Measurements from ENCODE around the gene IFI35. TPM values are rescaled to one million over a fixed set of nuclear protein-coding genes. Genes with fewer than 3 reads are reported as not detected.
"Not testable (repeated sequence)": the region's sequence is repeated elsewhere in the genome, so short reads cannot be mapped to it uniquely, and the experiment has no call there.

The IFI35 gene
- polyA plus RNA-seq, 3 donors, result 9.3 to 12.9 (median 11.0) TPM

DNA sequence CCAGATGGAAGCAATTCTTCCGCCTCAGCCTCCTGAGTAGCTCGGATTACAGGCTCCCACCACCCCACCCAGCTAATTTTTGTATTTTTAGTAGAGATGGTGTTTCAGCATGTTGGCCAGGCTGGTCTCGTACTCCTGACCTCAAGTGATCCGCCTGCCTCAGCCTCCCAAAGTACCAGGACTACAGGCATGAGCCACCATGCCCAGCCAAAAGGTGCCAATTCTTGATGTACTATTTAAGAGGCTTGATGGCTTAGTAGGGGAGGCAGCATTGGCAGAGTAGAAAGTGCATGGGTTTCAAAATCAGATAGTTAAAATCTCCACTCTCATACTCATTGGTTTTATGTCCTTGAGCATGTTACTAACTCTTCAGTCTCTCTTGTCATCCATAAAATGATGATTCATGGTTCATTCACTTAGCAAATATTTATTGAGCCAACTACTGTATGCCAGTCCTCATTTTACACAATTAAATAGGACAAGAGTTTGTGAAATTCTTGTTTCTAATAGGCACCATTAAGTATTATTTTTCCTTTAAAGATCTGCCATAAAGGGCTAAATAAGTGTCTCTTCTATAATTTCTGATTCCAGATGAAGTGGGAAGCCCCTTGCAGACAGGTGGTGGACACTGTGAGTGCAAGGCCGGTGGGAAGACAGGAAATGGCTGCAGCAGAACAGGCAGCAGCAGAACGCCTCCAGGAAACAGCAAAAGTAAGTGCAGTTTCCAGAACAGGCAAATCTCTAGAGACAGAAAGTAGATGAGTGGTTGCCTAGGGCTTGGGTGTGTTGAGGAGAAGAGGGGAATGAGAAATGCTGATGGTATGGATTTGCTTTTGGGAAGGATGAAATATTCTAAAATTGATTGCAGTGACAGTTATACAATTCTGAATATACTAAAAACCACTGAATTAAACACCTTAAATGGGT lies 16.6 kb upstream of the IFI35 start:
- no peak for DNase-seq (ENCODE audit: extremely low read depth in 1 of 11, low read depth in 9 of 11, low spot score in 4 of 11)

DNA sequence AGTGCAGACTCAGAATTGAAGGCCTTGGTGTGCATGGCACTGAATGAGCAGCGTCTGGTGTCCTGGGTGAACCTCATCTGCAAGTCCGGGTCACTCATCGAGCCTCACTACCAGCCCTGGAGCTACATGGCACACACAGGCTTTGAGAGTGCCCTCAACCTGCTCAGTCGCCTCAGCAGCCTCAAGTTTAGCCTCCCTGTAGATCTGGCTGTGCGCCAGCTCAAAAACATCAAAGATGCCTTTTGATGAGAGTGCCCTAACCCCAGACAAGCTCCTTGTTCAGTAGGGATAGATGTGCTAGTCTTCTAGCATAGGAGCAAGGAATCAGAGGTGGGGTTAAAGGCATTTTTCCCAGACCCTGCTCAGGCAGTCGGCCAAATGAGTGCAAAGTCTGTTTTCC lies 15.1 kb upstream of the IFI35 start:
- DNase-seq (ENCODE audit: extremely low read depth in 1 of 11, low read depth in 9 of 11, low spot score in 4 of 11), result no peak

DNA sequence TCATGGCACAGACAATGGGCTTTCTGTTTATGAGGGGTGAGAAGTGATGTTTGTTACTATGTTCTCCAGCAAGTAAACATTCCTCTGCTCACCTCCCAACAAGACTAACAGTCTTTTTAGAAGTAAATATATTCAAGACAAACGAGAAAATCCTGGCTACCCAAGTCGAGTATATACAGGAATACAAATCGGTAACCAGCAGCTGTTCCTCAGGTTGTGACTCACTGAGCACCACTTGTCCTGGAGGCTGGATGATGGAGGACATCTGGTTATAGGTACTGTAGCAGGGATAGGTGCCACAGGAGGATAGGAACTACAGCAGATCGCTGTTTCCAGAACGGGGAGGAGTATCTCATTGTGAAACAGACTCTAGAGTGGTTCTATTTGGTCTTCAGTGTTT lies 13.7 kb upstream of the IFI35 start:
- DNase-seq (ENCODE audit: extremely low read depth in 1 of 11, low read depth in 9 of 11, low spot score in 4 of 11), result no peak

DNA sequence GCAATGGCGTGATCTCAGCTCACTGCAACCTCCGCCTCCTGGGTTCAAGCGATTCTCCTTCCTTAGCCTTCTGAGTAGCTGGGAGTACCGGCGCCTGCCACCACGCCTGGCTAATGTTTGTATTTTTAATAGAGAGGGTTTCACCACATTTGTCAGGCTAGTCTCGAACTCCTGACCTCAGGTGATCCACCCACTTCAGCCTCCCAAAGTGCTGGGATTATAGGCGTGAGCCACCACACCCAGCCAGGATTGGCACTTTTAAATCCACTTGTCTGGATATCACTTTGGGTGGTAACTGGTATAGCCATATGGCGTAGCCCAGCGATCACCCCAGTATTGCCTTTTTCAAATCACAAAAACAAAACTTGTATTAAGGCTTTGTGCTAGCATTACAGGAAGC lies 12.7 kb upstream of the IFI35 start:
- DNase-seq (ENCODE audit: extremely low read depth in 1 of 11, low read depth in 9 of 11, low spot score in 4 of 11), result not testable (repeated sequence)

DNA sequence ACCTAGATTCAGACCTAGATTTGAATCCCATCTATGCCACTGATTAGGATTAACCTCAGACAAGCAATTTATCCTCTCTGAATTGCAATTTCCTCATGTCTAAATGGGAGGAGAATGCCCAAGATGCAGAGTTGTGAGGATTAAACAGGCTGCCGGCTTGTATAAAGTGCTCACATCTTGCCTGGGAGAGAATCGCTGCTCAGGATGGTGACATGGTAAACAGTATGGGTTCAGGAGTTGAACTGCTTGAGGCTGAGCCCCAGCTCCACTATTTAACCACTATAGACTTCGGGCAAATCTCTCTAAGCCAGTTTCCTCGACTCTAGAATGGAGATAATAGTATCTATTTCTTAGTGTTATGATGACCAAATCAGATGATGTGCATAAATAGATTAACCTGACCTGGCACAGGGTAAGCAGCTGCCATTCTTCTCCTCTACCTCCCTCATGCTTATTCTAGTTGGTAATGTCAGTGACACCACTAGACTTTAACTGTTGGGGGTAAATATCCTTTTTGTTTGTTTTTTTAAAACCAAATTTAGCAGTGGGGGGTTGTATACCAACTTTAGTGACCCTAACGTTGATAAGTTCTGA lies 9.1 kb upstream of the IFI35 start:
- no peak for DNase-seq (ENCODE audit: extremely low read depth in 1 of 11, low read depth in 9 of 11, low spot score in 4 of 11)

DNA sequence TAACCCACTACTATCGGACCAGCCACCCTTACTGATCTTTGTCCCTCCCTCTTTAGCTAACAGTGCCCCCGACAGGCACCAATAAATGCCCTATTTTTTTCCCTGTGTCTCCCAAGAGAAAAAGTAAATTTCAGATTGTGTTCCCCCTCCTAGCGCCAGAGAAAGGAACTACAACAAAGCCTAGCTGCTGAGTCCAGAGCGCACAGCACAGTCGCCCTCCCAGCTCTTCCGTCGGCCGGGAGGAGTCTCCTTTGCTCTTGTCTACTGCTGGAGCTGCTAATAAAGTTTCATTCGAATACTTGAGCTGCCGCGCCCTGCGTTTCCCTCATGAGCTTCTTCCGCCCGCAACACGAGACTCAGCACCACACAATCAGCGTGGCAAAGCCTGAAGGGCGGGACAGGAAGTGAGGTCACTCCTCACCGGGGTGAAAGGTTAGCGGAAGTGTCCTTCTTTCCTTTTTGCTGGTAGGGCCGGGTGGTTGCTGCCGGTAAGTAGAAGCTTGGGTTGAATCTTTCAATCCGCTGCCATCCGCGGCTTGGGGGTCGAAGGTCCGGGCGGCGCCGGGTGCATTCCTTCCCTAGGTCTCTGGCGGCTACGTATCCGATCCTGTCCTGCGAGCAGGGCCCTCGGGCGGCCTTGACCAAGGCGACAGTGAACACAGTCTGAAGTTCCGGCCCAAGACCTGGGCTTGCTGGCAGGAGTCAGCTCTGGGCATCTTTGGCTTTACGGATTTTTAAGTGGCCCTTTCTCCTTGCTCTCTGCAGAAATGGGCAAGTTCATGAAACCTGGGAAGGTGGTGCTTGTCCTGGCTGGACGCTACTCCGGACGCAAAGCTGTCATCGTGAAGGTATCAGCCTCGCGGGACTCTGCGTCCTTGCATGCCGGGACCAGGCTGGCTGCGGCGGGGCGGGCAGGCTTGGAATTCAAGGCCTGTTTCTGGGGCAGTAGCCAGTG lies 8.3 kb upstream of the IFI35 start, which contains the start of gene RPL27:
Gene RPL27, plus strand, starts transcription at position 436 of the 955 bp plus-strand sequence. Its CDS starts 332 bp downstream, at position 768.
- DNase-seq (ENCODE audit: extremely low read depth in 1 of 11, low read depth in 9 of 11, low spot score in 4 of 11), result peak; percentile 99 to 100 (median 100)

DNA sequence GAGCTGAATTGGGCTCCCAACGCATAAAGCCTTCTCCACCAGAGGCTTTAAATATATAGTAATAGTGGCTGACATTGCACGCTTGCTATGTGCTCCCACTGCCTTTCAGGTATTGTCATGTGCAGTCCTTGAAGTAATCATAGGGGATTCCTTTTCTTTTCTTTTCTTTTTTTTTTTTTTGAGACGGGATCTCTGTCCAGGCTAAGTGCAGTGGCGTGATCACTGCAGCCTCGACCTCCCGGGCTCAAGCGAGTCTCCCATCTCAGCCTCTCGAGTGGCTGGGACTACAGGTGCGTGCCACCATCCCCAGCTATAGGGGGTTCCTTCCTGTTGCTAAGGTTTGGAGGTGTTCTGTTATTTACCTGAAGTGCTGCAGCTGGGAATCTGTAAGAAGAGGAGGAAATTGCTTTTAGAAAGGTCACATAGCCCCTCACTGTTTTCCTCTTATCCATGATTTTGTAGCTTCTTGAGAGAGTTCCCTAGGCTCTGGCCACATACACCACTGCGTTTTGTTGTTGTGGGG lies 7.5 kb upstream of the IFI35 start:
- no peak for DNase-seq (ENCODE audit: extremely low read depth in 1 of 11, low read depth in 9 of 11, low spot score in 4 of 11)

DNA sequence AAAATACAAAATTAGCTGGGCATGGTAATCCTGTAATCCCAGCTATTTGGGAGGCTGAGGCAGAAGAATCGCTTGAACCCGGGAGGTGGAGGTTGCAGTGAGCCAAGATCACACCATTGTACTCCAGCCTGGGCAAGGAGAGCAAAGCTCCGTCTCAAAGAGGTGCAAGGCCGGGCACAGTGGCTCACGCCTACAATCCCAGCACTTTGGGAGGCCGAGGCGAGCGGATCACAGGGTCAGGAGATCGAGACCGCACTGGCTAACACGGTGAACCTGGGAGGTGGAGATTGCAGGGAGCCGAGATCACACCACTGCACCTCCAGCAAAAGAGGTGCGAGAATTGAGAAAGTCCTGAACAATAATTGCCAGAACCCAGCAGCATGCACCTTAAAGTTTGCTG lies 5.7 kb upstream of the IFI35 start:
- DNase-seq (ENCODE audit: extremely low read depth in 1 of 11, low read depth in 9 of 11, low spot score in 4 of 11), result not testable (repeated sequence)

DNA sequence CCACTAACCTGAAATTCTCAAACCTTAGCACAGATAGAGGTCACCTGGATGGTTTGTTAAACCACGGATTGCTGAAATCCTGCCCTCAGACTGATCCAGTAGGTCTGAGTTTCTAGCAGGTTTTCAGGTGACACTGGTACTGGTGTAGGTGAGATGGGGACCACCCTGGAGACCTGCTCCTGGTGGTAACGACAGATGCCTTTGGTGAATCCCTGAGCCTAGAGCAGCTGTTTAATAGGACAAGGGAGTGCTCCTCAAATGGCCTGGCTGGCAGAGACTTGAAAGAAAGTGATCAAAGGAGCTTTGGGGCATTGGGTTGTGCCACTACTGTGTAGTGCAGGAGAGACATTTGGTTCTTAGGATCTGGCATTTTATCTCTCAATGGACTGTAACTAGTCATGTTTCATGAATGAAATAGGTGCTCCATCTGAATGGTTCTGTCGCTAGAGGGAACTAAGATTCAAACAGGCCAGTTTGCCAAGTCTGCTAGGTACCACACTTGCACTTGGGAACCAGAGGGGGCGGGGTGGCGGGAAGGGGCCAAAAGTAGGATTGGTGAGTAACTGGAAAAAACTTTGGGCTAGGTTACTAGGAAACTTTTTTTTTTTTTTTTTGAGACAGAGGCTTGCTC lies 2.9 kb upstream of the IFI35 start:
- no peak for DNase-seq (ENCODE audit: extremely low read depth in 1 of 11, low read depth in 9 of 11, low spot score in 4 of 11)

DNA sequence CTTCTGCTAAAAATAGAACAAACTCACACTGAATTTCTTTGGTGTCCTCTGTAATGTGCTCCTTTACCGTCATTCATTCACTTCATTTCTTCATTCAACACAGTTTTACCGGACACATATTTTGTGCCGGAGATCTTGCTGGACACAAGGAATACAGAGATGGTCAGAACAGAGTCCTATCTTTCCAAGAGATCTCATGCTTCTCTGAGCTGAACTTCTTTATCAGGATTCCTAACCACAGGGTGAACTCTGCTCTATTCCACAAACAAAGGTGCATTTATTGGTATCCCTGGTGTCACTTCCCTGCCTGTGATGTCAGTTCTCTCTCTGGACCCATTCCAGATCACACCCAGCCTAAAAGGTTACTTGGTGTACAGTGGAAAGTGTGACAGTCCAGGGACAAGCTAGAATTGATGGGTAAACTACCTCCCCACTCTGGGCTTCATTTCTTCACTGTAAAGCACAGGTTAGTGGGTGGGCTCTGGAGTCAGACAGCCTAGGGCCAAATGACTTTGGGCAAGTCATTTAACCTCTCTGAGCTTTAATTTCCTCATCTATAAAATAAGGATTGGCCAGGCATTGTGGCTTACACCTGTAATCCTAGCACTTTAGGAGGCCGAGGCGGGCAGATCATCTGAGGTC lies 4.2 kb downstream of the IFI35 start:
- no peak for DNase-seq (ENCODE audit: extremely low read depth in 1 of 11, low read depth in 9 of 11, low spot score in 4 of 11)

DNA sequence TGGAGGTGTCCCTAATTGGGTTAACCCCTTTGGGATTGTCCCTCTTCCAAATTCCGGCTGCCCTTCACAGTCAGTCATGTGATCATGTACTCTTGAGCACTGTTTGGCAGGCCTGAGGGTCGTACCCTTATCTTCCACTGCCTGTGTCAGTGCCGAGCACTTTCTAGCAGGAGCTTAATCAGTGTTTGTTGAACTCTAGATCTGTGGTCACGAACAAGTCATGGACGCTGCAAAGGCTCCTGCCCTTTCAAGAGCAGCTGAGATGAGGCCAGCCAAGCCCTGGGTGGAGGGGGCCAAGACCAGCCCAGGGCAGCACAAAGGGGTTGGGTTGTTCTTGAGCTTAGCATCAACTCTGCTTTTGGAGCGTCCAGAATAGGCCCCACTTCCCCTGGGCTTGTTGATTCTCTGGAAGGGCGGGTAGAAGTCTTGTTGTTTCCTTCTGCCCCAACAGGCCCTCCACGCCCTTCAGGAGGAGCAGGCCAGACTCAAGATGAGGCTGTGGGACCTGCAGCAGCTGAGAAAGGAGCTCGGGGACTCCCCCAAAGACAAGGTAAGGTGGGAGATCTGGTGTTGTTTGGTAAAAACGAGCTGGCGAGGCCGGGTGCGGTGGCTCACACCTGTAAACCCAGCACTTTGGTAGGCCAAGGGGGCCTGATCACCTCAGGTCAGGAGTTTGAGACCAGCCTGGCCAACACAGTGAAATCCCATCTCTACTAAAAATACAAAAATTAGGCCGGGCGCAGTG lies 5.3 kb downstream of the IFI35 start:
- DNase-seq (ENCODE audit: extremely low read depth in 1 of 11, low read depth in 9 of 11, low spot score in 4 of 11), result no peak

DNA sequence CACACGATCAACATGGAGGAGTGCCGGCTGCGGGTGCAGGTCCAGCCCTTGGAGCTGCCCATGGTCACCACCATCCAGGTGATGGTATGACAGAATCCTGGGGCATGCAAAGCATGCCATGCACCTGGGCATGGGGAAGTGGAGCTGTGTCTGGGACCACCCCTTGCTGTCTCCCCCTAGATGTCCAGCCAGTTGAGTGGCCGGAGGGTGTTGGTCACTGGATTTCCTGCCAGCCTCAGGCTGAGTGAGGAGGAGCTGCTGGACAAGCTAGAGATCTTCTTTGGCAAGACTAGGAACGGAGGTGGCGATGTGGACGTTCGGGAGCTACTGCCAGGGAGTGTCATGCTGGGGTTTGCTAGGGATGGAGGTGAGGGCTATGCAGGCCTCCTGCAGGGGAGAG lies 6.7 kb downstream of the IFI35 start:
- DNase-seq (ENCODE audit: extremely low read depth in 1 of 11, low read depth in 9 of 11, low spot score in 4 of 11), result no peak

DNA sequence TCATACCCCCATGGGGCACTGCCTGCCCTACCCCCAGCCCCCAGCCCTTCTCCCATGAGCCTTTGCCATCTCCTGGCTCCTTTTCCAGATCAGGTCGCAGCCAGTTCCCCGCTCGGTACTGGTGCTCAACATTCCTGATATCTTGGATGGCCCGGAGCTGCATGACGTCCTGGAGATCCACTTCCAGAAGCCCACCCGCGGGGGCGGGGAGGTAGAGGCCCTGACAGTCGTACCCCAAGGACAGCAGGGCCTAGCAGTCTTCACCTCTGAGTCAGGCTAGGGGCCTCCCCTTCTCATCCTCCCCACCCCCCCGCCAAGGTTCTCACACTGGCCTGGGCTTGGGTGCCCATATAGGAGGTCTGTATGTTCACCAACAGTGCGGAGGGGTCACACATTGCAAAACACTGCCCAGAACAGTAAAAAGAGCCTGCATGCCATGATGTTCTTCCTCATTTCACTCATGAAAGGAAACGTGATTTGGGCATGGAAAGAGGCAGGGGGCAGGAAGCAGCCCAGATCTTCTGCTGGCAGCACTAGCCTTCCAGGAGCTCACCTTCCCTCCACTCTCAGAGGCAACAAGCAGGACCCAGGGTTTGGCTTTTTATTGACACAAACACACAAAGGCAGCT lies 7.5 kb downstream of the IFI35 start:
- DNase-seq (ENCODE audit: extremely low read depth in 1 of 11, low read depth in 9 of 11, low spot score in 4 of 11), result no peak

DNA sequence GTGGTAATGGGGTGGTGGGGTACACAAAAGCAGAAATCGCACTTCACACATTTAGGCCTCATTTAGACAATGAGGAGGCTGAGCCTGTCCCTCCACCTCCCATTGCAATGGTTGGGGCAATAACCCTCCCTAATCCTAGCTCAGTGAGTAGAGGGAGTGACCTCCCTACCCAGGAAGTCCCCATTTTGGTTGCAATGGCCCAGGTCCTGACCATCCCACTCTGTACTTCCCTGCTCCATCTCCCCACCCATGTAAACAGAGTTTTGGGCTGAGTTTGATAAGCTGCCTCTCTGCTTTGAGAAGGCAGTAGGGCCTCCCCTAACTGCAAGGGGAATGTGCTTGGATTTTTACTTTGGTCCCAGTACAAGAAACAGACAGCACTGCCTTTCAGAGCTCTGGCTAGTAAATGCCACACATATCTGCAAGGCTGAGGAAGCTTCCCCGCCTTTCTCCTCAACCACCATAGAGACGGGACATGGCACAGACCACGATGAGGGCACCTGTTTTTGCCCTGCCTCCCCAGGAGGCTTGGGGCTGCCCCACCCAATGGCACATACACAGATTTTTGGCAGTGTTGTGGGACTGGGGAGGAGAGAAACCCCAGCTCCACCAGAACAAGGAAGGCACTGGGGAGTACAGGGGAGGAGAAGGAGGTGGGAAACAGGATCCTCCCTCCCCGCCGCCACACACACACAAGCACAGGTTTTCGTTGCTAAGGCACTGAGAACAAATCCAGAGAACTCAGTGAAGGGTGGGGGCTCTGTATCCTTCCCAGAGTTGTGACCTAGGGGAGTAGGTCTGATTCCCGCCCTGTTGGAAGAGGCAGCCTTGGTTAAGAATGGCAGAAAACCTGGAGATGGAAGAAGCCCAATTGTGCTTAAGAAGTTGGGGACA lies 8.3 kb downstream of the IFI35 start:
- no peak for DNase-seq (ENCODE audit: extremely low read depth in 1 of 11, low read depth in 9 of 11, low spot score in 4 of 11)

DNA sequence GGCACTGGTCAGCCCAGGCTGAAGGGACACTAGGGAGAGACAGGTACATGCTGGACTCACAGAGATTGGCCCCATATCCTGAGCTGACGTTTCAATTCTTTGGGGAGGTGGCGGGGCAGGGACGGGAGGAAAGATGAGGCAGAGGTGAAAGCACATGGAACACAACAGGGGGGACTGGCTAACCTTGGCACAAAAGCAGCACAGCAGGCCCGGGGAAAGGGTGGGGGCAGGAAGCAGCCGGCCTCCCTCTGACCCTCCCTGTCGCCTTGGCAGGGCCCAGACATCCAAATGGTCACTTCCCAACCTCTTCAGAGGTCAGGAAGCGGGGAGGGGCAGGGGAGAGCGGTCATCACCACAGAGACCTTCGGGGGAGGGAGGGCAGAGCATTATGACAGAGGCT lies 9.0 kb downstream of the IFI35 start:
- DNase-seq (ENCODE audit: extremely low read depth in 1 of 11, low read depth in 9 of 11, low spot score in 4 of 11), result no peak

DNA sequence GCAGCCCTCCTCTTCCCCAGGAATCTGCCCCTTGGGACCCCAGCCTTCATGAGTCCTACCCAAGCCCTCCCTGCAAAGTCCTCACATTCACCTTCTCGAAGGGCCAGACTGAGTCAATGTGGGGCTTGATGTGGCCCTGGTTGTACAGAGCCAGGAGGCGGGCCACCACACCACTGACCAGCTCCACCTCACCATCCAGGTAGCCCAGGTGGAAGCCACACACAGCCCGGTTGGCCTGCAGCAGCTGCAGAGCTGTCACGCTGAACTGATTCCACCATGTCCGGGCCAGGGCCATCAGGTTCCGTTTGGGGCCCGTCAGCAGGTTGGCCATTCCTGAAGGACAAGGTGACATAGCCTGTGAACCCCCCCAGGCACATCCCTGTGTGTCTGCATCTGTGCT lies 9.6 kb downstream of the IFI35 start:
- DNase-seq (ENCODE audit: extremely low read depth in 1 of 11, low read depth in 9 of 11, low spot score in 4 of 11), result no peak
